ENCODE results near the gene PRPF19. TPM values are rescaled to one million over a fixed set of nuclear protein-coding genes. Genes with fewer than 3 reads are reported as not detected.

PRPF19 gene
- total RNA-seq = 96.3 to 100 TPM (median 97.6 TPM) in 3 replicates

GRCh38 chr11:60906132-60906972 lies at the start of gene PRPF19:
Gene PRPF19, minus strand, starts transcription at chr11:60906585. Its CDS starts 203 bp downstream, at chr11:60906382.
- Mint-ChIP-seq H3K4me3 (peak within 1 kb of the TSS; percentile 84), H3K27ac (peak within 1 kb of the TSS; percentile 95), H3K27me3 (ENCODE audit: low read depth) (peaks cover 35% of the 10 kb centered on the region), H3K9me3 (no peaks in the 10 kb centered on the region), H3K4me1 (peaks cover 24% of the 10 kb centered on the region), H3K36me3 (no peaks in the 10 kb centered on the region)
- peak; percentile 89 to 99 for DNase-seq (ENCODE audit: low spot score in 2 of 2, unreplicated experiment in 2 of 2)
- TF ChIP-seq CTCF (IDR thresholded peaks at IDR 0.05; ENCODE audit: unreplicated experiment) = no peak

GRCh38 chr11:60955571-60955970 lies 49.2 kb upstream of the PRPF19 start:
- no peak for TF ChIP-seq CTCF (IDR thresholded peaks at IDR 0.05; ENCODE audit: unreplicated experiment)
- peaks cover 28% of the 10 kb centered on the region for H3K27me3 Mint-ChIP-seq (ENCODE audit: low read depth)
- H3K27ac Mint-ChIP-seq = no peak overlapping the region

GRCh38 chr11:60954421-60954820 lies 48.0 kb upstream of the PRPF19 start:
- no peak overlapping the region for H3K4me3 Mint-ChIP-seq
- TF ChIP-seq CTCF (IDR thresholded peaks at IDR 0.05; ENCODE audit: unreplicated experiment) = no peak
- H3K9me3 Mint-ChIP-seq = no peaks in the 10 kb centered on the region
- H3K27me3 Mint-ChIP-seq (ENCODE audit: low read depth) = peaks cover 40% of the 10 kb centered on the region
- peaks cover 20% of the 10 kb centered on the region for H3K4me1 Mint-ChIP-seq
- no peak for DNase-seq (ENCODE audit: low spot score in 2 of 2, unreplicated experiment in 2 of 2)
- no peaks in the 10 kb centered on the region for H3K36me3 Mint-ChIP-seq
- H3K27ac Mint-ChIP-seq = no peak overlapping the region

More at GRCh38 chr11:60955571-60955970, 49.2 kb upstream of the PRPF19 start:
- DNase-seq (ENCODE audit: low spot score in 2 of 2, unreplicated experiment in 2 of 2) = no peak
- Mint-ChIP-seq H3K9me3 (peaks cover under 1% of the 10 kb centered on the region), H3K4me3 (no peak overlapping the region), H3K36me3 (no peaks in the 10 kb centered on the region), H3K4me1 (peaks cover 24% of the 10 kb centered on the region)

GRCh38 chr11:60953781-60954180 lies 47.4 kb upstream of the PRPF19 start:
- H3K27me3 Mint-ChIP-seq (ENCODE audit: low read depth) = peaks cover 45% of the 10 kb centered on the region
- DNase-seq (ENCODE audit: low spot score in 2 of 2, unreplicated experiment in 2 of 2) = no peak

GRCh38 chr11:60952742-60953170 lies 46.4 kb upstream of the PRPF19 start:
- no peak for TF ChIP-seq CTCF (IDR thresholded peaks at IDR 0.05; ENCODE audit: unreplicated experiment)
- Mint-ChIP-seq H3K9me3 (no peaks in the 10 kb centered on the region), H3K27ac (no peak overlapping the region), H3K27me3 (ENCODE audit: low read depth) (peaks cover 50% of the 10 kb centered on the region), H3K36me3 (no peaks in the 10 kb centered on the region), H3K4me3 (no peak overlapping the region), H3K4me1 (peaks cover 24% of the 10 kb centered on the region)
- no peak for DNase-seq (ENCODE audit: low spot score in 2 of 2, unreplicated experiment in 2 of 2)

More at GRCh38 chr11:60953781-60954180, 47.4 kb upstream of the PRPF19 start:
- Mint-ChIP-seq H3K27ac (no peak overlapping the region), H3K9me3 (no peaks in the 10 kb centered on the region), H3K4me1 (peaks cover 14% of the 10 kb centered on the region), H3K36me3 (no peaks in the 10 kb centered on the region), H3K4me3 (no peak overlapping the region)
- no peak for TF ChIP-seq CTCF (IDR thresholded peaks at IDR 0.05; ENCODE audit: unreplicated experiment)

Measured in mesothelial cell of epicardium (in vitro differentiated cells).